ENCODE data around the gene AXL.
A peak's percentile ranks its signal among the peaks of the same experiment; 100 is the strongest.
"Not testable (repeated sequence)": the region's sequence is repeated elsewhere in the genome, so short reads cannot be mapped to it uniquely, and the experiment has no call there.

Gene AXL

GRCh38 chr19:41192574-41193429, 26.2 kb upstream of the AXL start, which contains the start of gene CYP2S1:
Gene CYP2S1 (plus strand): TSS chr19:41193219. CDS start chr19:41193265, 46 bp downstream.
- DNase-seq (ENCODE audit: insufficient read length): no peak
- FAIRE-seq: no peak
- no peak for TF ChIP-seq POLR2AphosphoS5 (IDR thresholded peaks at IDR 0.05; ENCODE audit: low read depth, low read length)
- TF ChIP-seq TAF1 (IDR thresholded peaks at IDR 0.05; ENCODE audit: borderline replicate concordance, low read depth, low read length): no peak
- TF ChIP-seq POLR2A (IDR thresholded peaks at IDR 0.05; ENCODE audit: low read depth, low read length): no peak

- DNase-seq (ENCODE audit: insufficient read length): no peak
- FAIRE-seq: no peak
- TF ChIP-seq TAF1 (IDR thresholded peaks at IDR 0.05; ENCODE audit: borderline replicate concordance, low read depth, low read length) (no peak), POLR2A (IDR thresholded peaks at IDR 0.05; ENCODE audit: low read depth, low read length) (no peak), POLR2AphosphoS5 (IDR thresholded peaks at IDR 0.05; ENCODE audit: low read depth, low read length) (no peak)
Observed at GRCh38 chr19:41193430-41194156, 25.4 kb upstream of the AXL start.

GRCh38 chr19:41194157-41194552, 24.9 kb upstream of the AXL start:
- TF ChIP-seq TAF1 (IDR thresholded peaks at IDR 0.05; ENCODE audit: borderline replicate concordance, low read depth, low read length) (no peak), POLR2A (IDR thresholded peaks at IDR 0.05; ENCODE audit: low read depth, low read length) (no peak), POLR2AphosphoS5 (IDR thresholded peaks at IDR 0.05; ENCODE audit: low read depth, low read length) (no peak)
- FAIRE-seq (no peak), DNase-seq (ENCODE audit: insufficient read length) (no peak)

- no peak for TF ChIP-seq POLR2A (IDR thresholded peaks at IDR 0.05; ENCODE audit: low read depth, low read length)
- no peak for TF ChIP-seq TAF1 (IDR thresholded peaks at IDR 0.05; ENCODE audit: borderline replicate concordance, low read depth, low read length)
- TF ChIP-seq POLR2AphosphoS5 (IDR thresholded peaks at IDR 0.05; ENCODE audit: low read depth, low read length): no peak
- DNase-seq (ENCODE audit: insufficient read length) (no peak), FAIRE-seq (peak; percentile 46)
Observed at GRCh38 chr19:41195675-41196497, 23.1 kb upstream of the AXL start.

- FAIRE-seq: no peak
- no peak for DNase-seq (ENCODE audit: insufficient read length)
- TF ChIP-seq POLR2AphosphoS5 (IDR thresholded peaks at IDR 0.05; ENCODE audit: low read depth, low read length) (no peak), TAF1 (IDR thresholded peaks at IDR 0.05; ENCODE audit: borderline replicate concordance, low read depth, low read length) (no peak), POLR2A (IDR thresholded peaks at IDR 0.05; ENCODE audit: low read depth, low read length) (no peak)
Observed at GRCh38 chr19:41198559-41198958, 20.5 kb upstream of the AXL start.

- DNase-seq (ENCODE audit: insufficient read length) (no peak), FAIRE-seq (no peak)
- TF ChIP-seq POLR2AphosphoS5 (IDR thresholded peaks at IDR 0.05; ENCODE audit: low read depth, low read length): no peak
- no peak for TF ChIP-seq TAF1 (IDR thresholded peaks at IDR 0.05; ENCODE audit: borderline replicate concordance, low read depth, low read length)
- no peak for TF ChIP-seq POLR2A (IDR thresholded peaks at IDR 0.05; ENCODE audit: low read depth, low read length)
Observed at GRCh38 chr19:41203371-41203770, 15.7 kb upstream of the AXL start.

GRCh38 chr19:41204338-41204737, 14.7 kb upstream of the AXL start:
- DNase-seq (ENCODE audit: insufficient read length): not testable (repeated sequence)
- peak; percentile 71 for FAIRE-seq

GRCh38 chr19:41205995-41206394, 13.0 kb upstream of the AXL start:
- TF ChIP-seq POLR2AphosphoS5 (IDR thresholded peaks at IDR 0.05; ENCODE audit: low read depth, low read length) (no peak), POLR2A (IDR thresholded peaks at IDR 0.05; ENCODE audit: low read depth, low read length) (no peak), TAF1 (IDR thresholded peaks at IDR 0.05; ENCODE audit: borderline replicate concordance, low read depth, low read length) (no peak)
- DNase-seq (ENCODE audit: insufficient read length): no peak
- no peak for FAIRE-seq

GRCh38 chr19:41206456-41206855, 12.6 kb upstream of the AXL start:
- FAIRE-seq: no peak
- no peak for DNase-seq (ENCODE audit: insufficient read length)
- TF ChIP-seq TAF1 (IDR thresholded peaks at IDR 0.05; ENCODE audit: borderline replicate concordance, low read depth, low read length) (no peak), POLR2A (IDR thresholded peaks at IDR 0.05; ENCODE audit: low read depth, low read length) (no peak)

- DNase-seq (ENCODE audit: insufficient read length): no peak
Observed at GRCh38 chr19:41206926-41207750, 11.9 kb upstream of the AXL start.

More at GRCh38 chr19:41206926-41207750, 11.9 kb upstream of the AXL start:
- TF ChIP-seq POLR2A (IDR thresholded peaks at IDR 0.05; ENCODE audit: low read depth, low read length): no peak
- TF ChIP-seq POLR2AphosphoS5 (IDR thresholded peaks at IDR 0.05; ENCODE audit: low read depth, low read length): no peak
- no peak for TF ChIP-seq TAF1 (IDR thresholded peaks at IDR 0.05; ENCODE audit: borderline replicate concordance, low read depth, low read length)
- no peak for FAIRE-seq

All from GM12892 (cell line).